ENCODE results near the gene POGK.
A peak's percentile ranks its signal among the peaks of the same experiment; 100 is the strongest.

DNA sequence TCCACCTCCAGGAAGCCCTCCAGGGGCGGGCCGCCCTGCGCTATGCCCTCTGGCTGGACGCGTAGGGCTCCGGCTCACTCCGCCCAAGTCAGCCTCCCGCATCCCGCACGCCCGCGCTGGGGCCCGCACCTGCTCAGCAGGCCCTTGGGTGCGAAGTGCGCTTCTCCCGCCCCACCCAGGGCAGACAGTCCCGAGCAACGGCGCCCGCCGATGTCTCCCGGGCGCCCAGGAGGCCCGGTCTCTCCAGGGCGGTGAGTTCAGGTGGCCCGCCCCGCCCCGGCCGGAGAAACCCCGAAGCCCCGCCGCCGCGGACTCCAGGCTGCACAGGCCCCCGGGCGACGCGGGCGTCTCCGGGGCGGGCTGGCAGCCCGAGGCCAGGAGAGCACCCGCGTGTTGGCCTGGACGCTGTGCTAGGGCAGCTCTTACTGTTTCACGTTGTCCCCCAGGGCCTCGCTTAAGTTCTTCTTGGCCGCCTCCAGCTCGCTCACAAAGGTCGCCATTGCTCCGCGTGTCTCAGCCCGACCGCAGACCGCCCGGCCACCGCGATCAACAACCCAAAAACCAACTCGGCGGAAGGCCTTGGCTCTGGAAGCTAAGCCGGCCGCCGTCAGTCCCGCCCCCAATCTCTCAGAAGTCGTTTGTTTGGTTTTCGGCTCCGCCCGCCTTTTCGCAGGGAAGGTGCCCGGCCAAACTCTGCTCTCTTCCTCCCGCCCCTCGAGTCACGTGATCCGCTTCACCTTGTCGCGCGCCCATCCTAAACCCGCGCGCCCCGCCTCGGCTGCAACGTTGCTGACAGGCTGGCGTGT, 36.7 kb downstream of the POGK start, which contains the start of gene TADA1:
- TF ChIP-seq, protein P1, sequence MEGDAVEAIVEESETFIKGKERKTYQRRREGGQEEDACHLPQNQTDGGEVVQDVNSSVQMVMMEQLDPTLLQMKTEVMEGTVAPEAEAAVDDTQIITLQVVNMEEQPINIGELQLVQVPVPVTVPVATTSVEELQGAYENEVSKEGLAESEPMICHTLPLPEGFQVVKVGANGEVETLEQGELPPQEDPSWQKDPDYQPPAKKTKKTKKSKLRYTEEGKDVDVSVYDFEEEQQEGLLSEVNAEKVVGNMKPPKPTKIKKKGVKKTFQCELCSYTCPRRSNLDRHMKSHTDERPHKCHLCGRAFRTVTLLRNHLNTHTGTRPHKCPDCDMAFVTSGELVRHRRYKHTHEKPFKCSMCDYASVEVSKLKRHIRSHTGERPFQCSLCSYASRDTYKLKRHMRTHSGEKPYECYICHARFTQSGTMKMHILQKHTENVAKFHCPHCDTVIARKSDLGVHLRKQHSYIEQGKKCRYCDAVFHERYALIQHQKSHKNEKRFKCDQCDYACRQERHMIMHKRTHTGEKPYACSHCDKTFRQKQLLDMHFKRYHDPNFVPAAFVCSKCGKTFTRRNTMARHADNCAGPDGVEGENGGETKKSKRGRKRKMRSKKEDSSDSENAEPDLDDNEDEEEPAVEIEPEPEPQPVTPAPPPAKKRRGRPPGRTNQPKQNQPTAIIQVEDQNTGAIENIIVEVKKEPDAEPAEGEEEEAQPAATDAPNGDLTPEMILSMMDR (conservative IDR thresholded peaks at IDR 0.05; ENCODE audit: low read depth in 2 of 2): peak in 1 of 2 experiments; percentile 16; a peak in 1 of 4 replicates
- TF ChIP-seq NANOG (IDR thresholded peaks at IDR 0.05; ENCODE audit: borderline replicate concordance) (no peak), EZH2phosphoT487 (IDR thresholded peaks at IDR 0.05; ENCODE audit: unreplicated experiment) (no peak), POLR2AphosphoS5 (IDR thresholded peaks at IDR 0.05; ENCODE audit: low read depth) (peak; percentile 71), EZH2 (IDR thresholded peaks at IDR 0.05; ENCODE audit: low read depth, unreplicated experiment) (no peak), JUNB (IDR thresholded peaks at IDR 0.05; ENCODE audit: unreplicated experiment) (no peak), CREB1 (CRISPR knock-in tag; IDR thresholded peaks at IDR 0.05; ENCODE audit: low read depth) (peak; percentile 60; the same call in 1 of the 2 replicates), ZNF114 (CRISPR knock-in tag; IDR thresholded peaks at IDR 0.05) (no peak)
- TF ChIP-seq, protein P2, sequence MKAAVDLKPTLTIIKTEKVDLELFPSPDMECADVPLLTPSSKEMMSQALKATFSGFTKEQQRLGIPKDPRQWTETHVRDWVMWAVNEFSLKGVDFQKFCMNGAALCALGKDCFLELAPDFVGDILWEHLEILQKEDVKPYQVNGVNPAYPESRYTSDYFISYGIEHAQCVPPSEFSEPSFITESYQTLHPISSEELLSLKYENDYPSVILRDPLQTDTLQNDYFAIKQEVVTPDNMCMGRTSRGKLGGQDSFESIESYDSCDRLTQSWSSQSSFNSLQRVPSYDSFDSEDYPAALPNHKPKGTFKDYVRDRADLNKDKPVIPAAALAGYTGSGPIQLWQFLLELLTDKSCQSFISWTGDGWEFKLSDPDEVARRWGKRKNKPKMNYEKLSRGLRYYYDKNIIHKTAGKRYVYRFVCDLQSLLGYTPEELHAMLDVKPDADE (IDR thresholded peaks at IDR 0.05): no peak
- TF ChIP-seq, protein P3, sequence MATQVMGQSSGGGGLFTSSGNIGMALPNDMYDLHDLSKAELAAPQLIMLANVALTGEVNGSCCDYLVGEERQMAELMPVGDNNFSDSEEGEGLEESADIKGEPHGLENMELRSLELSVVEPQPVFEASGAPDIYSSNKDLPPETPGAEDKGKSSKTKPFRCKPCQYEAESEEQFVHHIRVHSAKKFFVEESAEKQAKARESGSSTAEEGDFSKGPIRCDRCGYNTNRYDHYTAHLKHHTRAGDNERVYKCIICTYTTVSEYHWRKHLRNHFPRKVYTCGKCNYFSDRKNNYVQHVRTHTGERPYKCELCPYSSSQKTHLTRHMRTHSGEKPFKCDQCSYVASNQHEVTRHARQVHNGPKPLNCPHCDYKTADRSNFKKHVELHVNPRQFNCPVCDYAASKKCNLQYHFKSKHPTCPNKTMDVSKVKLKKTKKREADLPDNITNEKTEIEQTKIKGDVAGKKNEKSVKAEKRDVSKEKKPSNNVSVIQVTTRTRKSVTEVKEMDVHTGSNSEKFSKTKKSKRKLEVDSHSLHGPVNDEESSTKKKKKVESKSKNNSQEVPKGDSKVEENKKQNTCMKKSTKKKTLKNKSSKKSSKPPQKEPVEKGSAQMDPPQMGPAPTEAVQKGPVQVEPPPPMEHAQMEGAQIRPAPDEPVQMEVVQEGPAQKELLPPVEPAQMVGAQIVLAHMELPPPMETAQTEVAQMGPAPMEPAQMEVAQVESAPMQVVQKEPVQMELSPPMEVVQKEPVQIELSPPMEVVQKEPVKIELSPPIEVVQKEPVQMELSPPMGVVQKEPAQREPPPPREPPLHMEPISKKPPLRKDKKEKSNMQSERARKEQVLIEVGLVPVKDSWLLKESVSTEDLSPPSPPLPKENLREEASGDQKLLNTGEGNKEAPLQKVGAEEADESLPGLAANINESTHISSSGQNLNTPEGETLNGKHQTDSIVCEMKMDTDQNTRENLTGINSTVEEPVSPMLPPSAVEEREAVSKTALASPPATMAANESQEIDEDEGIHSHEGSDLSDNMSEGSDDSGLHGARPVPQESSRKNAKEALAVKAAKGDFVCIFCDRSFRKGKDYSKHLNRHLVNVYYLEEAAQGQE (IDR thresholded peaks at IDR 0.05; ENCODE audit: unreplicated experiment): no peak
